Mesothelial cell of epicardium (in vitro differentiated cells): Measurements from ENCODE around the gene CNIH3. TPM values are rescaled to one million over a fixed set of nuclear protein-coding genes. Genes with fewer than 3 reads are reported as not detected.
"Not testable (repeated sequence)": the region's sequence is repeated elsewhere in the genome, so short reads cannot be mapped to it uniquely, and the experiment has no call there.

Experiments used
- DNase-seq, 2 experiments: peaks; one replicate each; pipeline ENCODE4 v3.0.0; 2021; ENCODE audit warnings: low spot score in 2 of 2; ENCODE audit not compliant: unreplicated experiment in 2 of 2
- H3K27ac Mint-ChIP-seq: 2 replicates; pipeline ENCODE4 v1.8.0; 2021; ENCODE audit warnings: mixed read lengths
- H3K27me3 Mint-ChIP-seq: 2 replicates; pipeline ENCODE4 v1.8.0; 2021; ENCODE audit warnings: low read depth, mixed read lengths
- H3K36me3 Mint-ChIP-seq: 2 replicates; pipeline ENCODE4 v1.8.0; 2021; ENCODE audit warnings: mixed read lengths
- H3K4me1 Mint-ChIP-seq: 2 replicates; pipeline ENCODE4 v1.8.0; 2021; ENCODE audit warnings: mixed read lengths
- H3K4me3 Mint-ChIP-seq: 2 replicates; pipeline ENCODE4 v1.8.0; 2021; ENCODE audit warnings: mild to moderate bottlenecking, moderate library complexity, mixed read lengths
- H3K9me3 Mint-ChIP-seq: 2 replicates; pipeline ENCODE4 v1.8.0; 2021; ENCODE audit warnings: mixed read lengths
- CTCF ChIP-seq: fragments of 200-600 bp; sonication (generic); IDR thresholded peaks from one replicate; pipeline ENCODE4 v1.5.0; 2021; ENCODE audit warnings: antibody characterized with exemption; ENCODE audit not compliant: unreplicated experiment
- total RNA-seq: library from RNA; stranded (reverse); gene quantifications from 3 replicates; pipeline ENCODE4 v1.2.1, GENCODE V29; 2021

Gene CNIH3
- total RNA-seq, 1 donor from 2014 or later, result 8.3 TPM

- Mint-ChIP-seq H3K36me3 (no peaks in the 10 kb centered on the region), H3K27me3 (peaks cover 8% of the 10 kb centered on the region), H3K4me3 (no peak overlapping the region), H3K27ac (no peak overlapping the region), H3K4me1 (peaks cover 9% of the 10 kb centered on the region), H3K9me3 (no peaks in the 10 kb centered on the region)
- no peak for TF ChIP-seq CTCF
- DNase-seq, result no peak
Measured at GRCh38 chr1:224705578-224705977, 89.5 kb downstream of the CNIH3 start.

GRCh38 chr1:224707843-224708725 is 92.0 kb downstream of the CNIH3 start:
- Mint-ChIP-seq H3K27ac (no peak overlapping the region), H3K4me1 (peaks cover 12% of the 10 kb centered on the region), H3K9me3 (no peaks in the 10 kb centered on the region), H3K27me3 (peaks cover 8% of the 10 kb centered on the region), H3K36me3 (no peaks in the 10 kb centered on the region), H3K4me3 (no peak overlapping the region)
- no peak for DNase-seq
- no peak for TF ChIP-seq CTCF

- no peaks in the 10 kb centered on the region for H3K36me3 Mint-ChIP-seq
- DNase-seq, result no peak
Measured at GRCh38 chr1:224710196-224710595, 94.1 kb downstream of the CNIH3 start.

GRCh38 chr1:224711231-224711756 is 95.2 kb downstream of the CNIH3 start:
- H3K27ac Mint-ChIP-seq, DNase-seq, H3K4me3 Mint-ChIP-seq, H3K27me3 Mint-ChIP-seq, H3K9me3 Mint-ChIP-seq, H3K36me3 Mint-ChIP-seq: not testable (repeated sequence)
- peaks cover 12% of the 10 kb centered on the region for H3K4me1 Mint-ChIP-seq

More at GRCh38 chr1:224710196-224710595, 94.1 kb downstream of the CNIH3 start:
- Mint-ChIP-seq H3K4me1 (peaks cover 12% of the 10 kb centered on the region), H3K9me3 (no peaks in the 10 kb centered on the region), H3K27ac (no peak overlapping the region), H3K4me3 (no peak overlapping the region), H3K27me3 (peaks cover 7% of the 10 kb centered on the region)
- no peak for TF ChIP-seq CTCF

GRCh38 chr1:224711876-224712275 is 95.8 kb downstream of the CNIH3 start:
- H3K27ac Mint-ChIP-seq, result no peak overlapping the region
- H3K9me3 Mint-ChIP-seq, result no peaks in the 10 kb centered on the region

More at GRCh38 chr1:224711876-224712275, 95.8 kb downstream of the CNIH3 start:
- Mint-ChIP-seq H3K36me3 (no peaks in the 10 kb centered on the region), H3K4me3 (no peak overlapping the region), H3K27me3 (peaks cover 2% of the 10 kb centered on the region), H3K4me1 (peaks cover 12% of the 10 kb centered on the region)
- TF ChIP-seq CTCF, result no peak
- no peak for DNase-seq
